Smooth muscle cell (in vitro differentiated cells): ENCODE results near the gene NTMT1. TPM values are rescaled to one million over a fixed set of nuclear protein-coding genes. Genes with fewer than 3 reads are reported as not detected.

Experiments
- DNase-seq: peaks from one replicate; lab custom pipeline; 2025; ENCODE audit not compliant: unreplicated experiment; lab: John Stamatoyannopoulos, UW
- H2AFZ ChIP-seq: fragments of 200-600 bp; sonication (generic); 2 replicates; pipeline ENCODE4 v1.6.0; 2016; ENCODE audit warnings: antibody characterized with exemption, low read depth, mild to moderate bottlenecking
- H3F3A ChIP-seq: fragments of 200-600 bp; sonication (generic); 2 replicates; pipeline ENCODE4 v1.6.0; 2017; ENCODE audit warnings: antibody characterized with exemption, low read depth
- H3K27ac ChIP-seq: fragments of 200-600 bp; sonication (generic); 2 replicates; pipeline ENCODE4 v1.5.1; 2016; ENCODE audit warnings: low read depth, mild to moderate bottlenecking
- H3K27me3 ChIP-seq: fragments of 200-600 bp; sonication (generic); 2 replicates; pipeline ENCODE4 v1.6.1; 2016; ENCODE audit warnings: low read depth, mild to moderate bottlenecking
- H3K36me3 ChIP-seq: fragments of 200-600 bp; sonication (generic); 2 replicates; pipeline ENCODE4 v1.5.1; 2016; ENCODE audit warnings: low read depth
- H3K4me1 ChIP-seq: fragments of 200-600 bp; sonication (generic); 2 replicates; pipeline ENCODE4 v1.5.1; 2016; ENCODE audit warnings: low read depth
- H3K4me2 ChIP-seq: fragments of 200-600 bp; sonication (generic); 2 replicates; pipeline ENCODE4 v1.6.0; 2016; ENCODE audit warnings: mild to moderate bottlenecking
- H3K4me3 ChIP-seq: fragments of 200-600 bp; sonication (generic); 2 replicates; pipeline ENCODE4 v1.5.1; 2016; ENCODE audit warnings: mild to moderate bottlenecking
- H3K79me2 ChIP-seq: fragments of 200-600 bp; sonication (generic); 2 replicates; pipeline ENCODE4 v1.6.0; 2016; ENCODE audit warnings: low read depth, mild to moderate bottlenecking
- H3K9ac ChIP-seq: fragments of 200-600 bp; sonication (generic); 2 replicates; pipeline ENCODE4 v1.6.0; 2016; ENCODE audit warnings: low read depth
- H3K9me3 ChIP-seq: fragments of 200-600 bp; sonication (generic); replicated peaks from 2 replicates; pipeline ENCODE4 v1.5.1; 2016; ENCODE audit warnings: low read depth
- H4K20me1 ChIP-seq: fragments of 200-600 bp; sonication (generic); 2 replicates; pipeline ENCODE4 v1.6.0; 2016; ENCODE audit warnings: low read depth
- WGBS: methylation state at CpG from one replicate; pipeline ENCODE4 v1.1.7; 2016; ENCODE audit warnings: low lambda C conversion rate; 5-methylcytosine and 5-hydroxymethylcytosine counted together
- polyA plus RNA-seq: library from polyadenylated mRNA; unstranded; fragments of >200 nt; fragmentation: Nextera tagmentation; extraction: Ambion mirVana; gene quantifications from 2 replicates; pipeline ENCODE4 v1.2.1, GENCODE V29; 2016
- total RNA-seq: library from RNA; depleted of rRNA; stranded (reverse); fragments of >200 nt; gene quantifications from 2 replicates; pipeline ENCODE4 v1.2.3, GENCODE V29; 2014
- TF ChIP-seq, protein P1 (sequence below): fragments of 200-600 bp; sonication (generic); IDR thresholded peaks from 2 replicates; pipeline ENCODE4 v1.5.1; 2017; ENCODE audit warnings: borderline replicate concordance, mild to moderate bottlenecking, antibody characterized with exemption; ENCODE audit not compliant: insufficient read depth, poor library complexity, severe bottlenecking

The NTMT1 gene
- total and polyA plus RNA-seq, 2 experiments from 2014 or later: 42.9 to 118 TPM

DNA sequence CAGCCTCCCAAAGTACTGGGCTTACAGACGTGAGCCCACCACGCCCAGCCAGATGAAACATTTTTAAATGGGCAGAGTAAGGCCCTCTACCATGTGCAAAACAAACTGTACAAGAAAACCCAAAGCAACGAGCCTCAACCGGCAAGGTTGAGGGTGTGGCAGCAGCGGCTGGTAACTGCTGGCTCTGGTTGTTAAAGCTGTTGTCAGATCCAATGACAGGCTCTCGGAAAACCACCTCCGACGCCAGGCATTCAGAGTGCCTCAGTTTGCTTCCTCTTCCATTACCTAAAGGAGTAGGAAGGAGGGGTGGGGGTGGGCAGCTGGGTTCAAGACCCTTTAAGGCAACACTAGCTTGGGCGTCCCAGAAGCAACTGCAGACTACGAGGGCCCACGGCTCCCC, 18.4 kb downstream of the NTMT1 start:
- Histone ChIP-seq H3K27me3 (no peaks in the 10 kb centered on the region), H3K79me2 (peaks cover 25% of the 10 kb centered on the region), H3F3A (no peaks in the 10 kb centered on the region), H3K27ac (no peak overlapping the region), H3K4me2 (no peak overlapping the region), H3K36me3 (no peaks in the 10 kb centered on the region), H3K4me3 (no peak overlapping the region), H2AFZ (no peak overlapping the region), H4K20me1 (peaks cover 19% of the 10 kb centered on the region), H3K9me3 (no peaks in the 10 kb centered on the region), H3K9ac (no peak overlapping the region), H3K4me1 (peaks cover 8% of the 10 kb centered on the region)
- 84% methylated on average over 11 of the region's 11 CpGs for WGBS
- DNase-seq: no peak
- TF ChIP-seq, protein P1, sequence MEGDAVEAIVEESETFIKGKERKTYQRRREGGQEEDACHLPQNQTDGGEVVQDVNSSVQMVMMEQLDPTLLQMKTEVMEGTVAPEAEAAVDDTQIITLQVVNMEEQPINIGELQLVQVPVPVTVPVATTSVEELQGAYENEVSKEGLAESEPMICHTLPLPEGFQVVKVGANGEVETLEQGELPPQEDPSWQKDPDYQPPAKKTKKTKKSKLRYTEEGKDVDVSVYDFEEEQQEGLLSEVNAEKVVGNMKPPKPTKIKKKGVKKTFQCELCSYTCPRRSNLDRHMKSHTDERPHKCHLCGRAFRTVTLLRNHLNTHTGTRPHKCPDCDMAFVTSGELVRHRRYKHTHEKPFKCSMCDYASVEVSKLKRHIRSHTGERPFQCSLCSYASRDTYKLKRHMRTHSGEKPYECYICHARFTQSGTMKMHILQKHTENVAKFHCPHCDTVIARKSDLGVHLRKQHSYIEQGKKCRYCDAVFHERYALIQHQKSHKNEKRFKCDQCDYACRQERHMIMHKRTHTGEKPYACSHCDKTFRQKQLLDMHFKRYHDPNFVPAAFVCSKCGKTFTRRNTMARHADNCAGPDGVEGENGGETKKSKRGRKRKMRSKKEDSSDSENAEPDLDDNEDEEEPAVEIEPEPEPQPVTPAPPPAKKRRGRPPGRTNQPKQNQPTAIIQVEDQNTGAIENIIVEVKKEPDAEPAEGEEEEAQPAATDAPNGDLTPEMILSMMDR: no peak

DNA sequence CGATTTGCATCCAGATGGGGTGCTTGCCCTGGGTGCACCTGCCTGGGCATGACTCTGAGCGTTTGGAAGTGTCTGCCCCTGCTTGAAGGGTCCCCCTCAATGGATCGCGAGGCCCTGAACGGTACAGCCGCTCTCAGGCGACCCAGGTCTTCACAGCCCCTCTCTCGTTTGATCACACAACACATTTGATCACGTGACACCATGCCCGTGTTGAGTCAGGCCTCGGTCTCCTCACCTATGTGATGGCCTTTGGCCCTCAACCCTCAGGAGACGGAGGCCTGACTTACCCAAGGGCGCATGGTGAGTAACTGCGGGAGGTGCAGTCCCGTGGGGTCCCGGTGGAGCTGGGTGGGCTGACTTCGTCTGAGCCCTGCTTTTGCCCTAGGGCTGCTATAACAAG, 18.9 kb downstream of the NTMT1 start:
- H3F3A ChIP-seq: no peaks in the 10 kb centered on the region
- H4K20me1 ChIP-seq: peaks cover 14% of the 10 kb centered on the region
- H3K9ac ChIP-seq: no peak overlapping the region
- peaks cover 20% of the 10 kb centered on the region for H3K79me2 ChIP-seq
- 86% methylated on average over 12 of the region's 17 CpGs for WGBS
- no peak overlapping the region for H3K4me2 ChIP-seq
- H3K36me3 ChIP-seq: no peaks in the 10 kb centered on the region
- no peak overlapping the region for H2AFZ ChIP-seq
- no peaks in the 10 kb centered on the region for H3K27me3 ChIP-seq
- H3K27ac ChIP-seq: no peak overlapping the region
- H3K9me3 ChIP-seq: no peaks in the 10 kb centered on the region
- H3K4me1 ChIP-seq: peaks cover 8% of the 10 kb centered on the region
- no peak overlapping the region for H3K4me3 ChIP-seq
- TF ChIP-seq, protein P1: no peak
- no peak for DNase-seq

DNA sequence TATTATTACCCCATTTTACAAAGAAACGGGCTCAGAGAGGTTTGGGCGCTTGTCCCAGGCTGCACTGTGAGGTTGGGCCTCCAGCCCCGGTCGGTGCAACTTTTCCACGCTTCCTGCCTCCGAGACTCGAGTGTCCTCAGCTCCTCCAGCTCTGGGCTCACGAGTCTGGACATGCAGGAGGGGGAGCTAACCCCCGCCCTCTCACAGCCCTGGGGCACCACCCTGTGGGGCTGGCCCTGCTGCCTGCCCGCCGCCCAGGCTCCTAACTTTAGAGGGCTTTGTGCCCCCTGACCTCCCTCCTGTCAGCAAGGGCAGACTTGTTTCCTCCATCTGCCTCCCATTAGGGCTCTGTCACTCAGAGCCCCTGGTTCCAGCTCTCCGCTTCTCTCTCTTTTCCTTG, 20.3 kb downstream of the NTMT1 start:
- Histone ChIP-seq H3K79me2 (peaks cover 6% of the 10 kb centered on the region), H3K4me1 (no peaks in the 10 kb centered on the region), H3K9me3 (no peaks in the 10 kb centered on the region), H3K4me2 (no peak overlapping the region), H2AFZ (no peak overlapping the region), H3K36me3 (no peaks in the 10 kb centered on the region), H3K27me3 (no peaks in the 10 kb centered on the region), H3K4me3 (no peak overlapping the region), H3K27ac (no peak overlapping the region), H3F3A (no peaks in the 10 kb centered on the region), H3K9ac (no peak overlapping the region), H4K20me1 (peaks cover 2% of the 10 kb centered on the region)
- WGBS: 91% methylated on average over 12 of the region's 12 CpGs
- TF ChIP-seq, protein P1: no peak
- no peak for DNase-seq

DNA sequence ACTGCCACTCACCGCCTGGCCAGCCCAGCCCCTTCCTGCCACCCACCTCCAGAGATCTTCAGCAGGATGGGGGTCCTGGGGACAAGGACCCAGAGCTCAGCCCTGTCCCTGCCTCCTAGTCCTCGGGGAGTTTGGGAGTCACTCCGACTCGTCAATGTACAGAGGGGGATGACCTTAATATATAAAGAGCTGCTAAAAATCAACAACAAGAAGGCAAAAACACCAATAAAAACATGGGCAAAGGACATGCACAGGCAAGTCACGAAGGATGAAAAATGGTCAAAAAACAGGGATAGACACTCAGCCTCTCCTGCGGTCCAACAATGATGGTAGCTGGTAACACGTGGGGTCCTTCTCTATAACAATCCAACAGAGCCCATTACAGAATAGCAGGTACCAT, 20.7 kb downstream of the NTMT1 start:
- Histone ChIP-seq H3K9ac (no peak overlapping the region), H3K9me3 (no peaks in the 10 kb centered on the region), H3K4me2 (no peak overlapping the region), H3K4me3 (no peak overlapping the region), H3K27me3 (no peaks in the 10 kb centered on the region), H2AFZ (no peak overlapping the region), H3K79me2 (peaks cover 2% of the 10 kb centered on the region), H3F3A (no peaks in the 10 kb centered on the region), H3K4me1 (no peaks in the 10 kb centered on the region), H3K27ac (no peak overlapping the region), H3K36me3 (no peaks in the 10 kb centered on the region), H4K20me1 (no peaks in the 10 kb centered on the region)
- TF ChIP-seq, protein P1: no peak
- DNase-seq: no peak
- 95% methylated on average over 7 of the region's 7 CpGs for WGBS
